Transverse colon (tissue), 4 donors: ENCODE data around the gene PCDHA3. TPM values are rescaled to one million over a fixed set of nuclear protein-coding genes. Genes with fewer than 3 reads are reported as not detected.
"Not testable (repeated sequence)": the region's sequence is repeated elsewhere in the genome, so short reads cannot be mapped to it uniquely, and the experiment has no call there.

Source experiments
- DNase-seq: peaks from one replicate; pipeline ENCODE4 v3.0.0-alpha.2; 2019
- H3K27ac ChIP-seq, 4 donors: fragments of 200-600 bp; sonication (generic); 2 replicates each; pipeline ENCODE4 v1.5.1; 2016 to 2018; ENCODE audit warnings: inconsistent platforms in 4 of 4
- H3K27me3 ChIP-seq: fragments of 200-600 bp; sonication (generic); 2 replicates; pipeline ENCODE4 v1.5.1; 2017; ENCODE audit warnings: inconsistent platforms
- H3K36me3 ChIP-seq, 4 donors: fragments of 200-600 bp; sonication (generic); 2 replicates each; pipeline ENCODE4 v1.5.1; 2017 to 2019; ENCODE audit warnings: inconsistent platforms in 4 of 4
- H3K4me1 ChIP-seq, 4 donors: fragments of 200-600 bp; sonication (generic); 2 replicates each; pipeline ENCODE4 v1.5.1; 2017 to 2020; ENCODE audit warnings: inconsistent platforms in 4 of 4
- H3K4me3 ChIP-seq, 4 donors: fragments of 200-600 bp; sonication (generic); 1 replicate in 1 of 4; 2 replicates in 3 of 4; pipeline versions ENCODE4 v1.5.1 to v1.6.1; 2017 to 2019; ENCODE audit warnings: inconsistent platforms in 4 of 4
- H3K9me3 ChIP-seq, 2 donors: fragments of 200-600 bp; sonication (generic); 2 replicates each; pipeline ENCODE4 v1.5.1; 2017 to 2019; ENCODE audit warnings: inconsistent platforms in 2 of 2
- EP300 ChIP-seq: sonication (generic); formaldehyde crosslinking; IDR thresholded peaks from one replicate; pipeline ENCODE4 v1.6.1; 2017; ENCODE audit warnings: antibody characterized with exemption, low read depth
- POLR2A ChIP-seq: fragments of 450-650 bp; IDR thresholded peaks from one replicate; pipeline ENCODE4 v1.6.1; 2016; ENCODE audit warnings: antibody characterized with exemption, mild to moderate bottlenecking, moderate library complexity
- POLR2AphosphoS5 ChIP-seq, 3 donors: sonication (generic); formaldehyde crosslinking; IDR thresholded peaks; one replicate each; pipeline ENCODE4 v1.6.1; 2016; ENCODE audit warnings: antibody characterized with exemption in 3 of 3
- WGBS, 2 donors: methylation state at CpG; one replicate each; pipeline ENCODE4 v1.1.5; 2018; ENCODE audit warnings: low coverage in 1 of 2; 5-methylcytosine and 5-hydroxymethylcytosine counted together
- in situ Hi-C, 4 donors: fragments of 200-750 bp; cut with MboI; loops; one replicate each; pipeline versions ENCODE4 v1.15.0 to v1.15.1; 2017; ENCODE audit warnings: low sequenced_read_pairs in 3 of 4, low pct_ligation_motif_present in 1 of 4, low pct_unique_long_range_greater_than_20kb in 1 of 4
- intact Hi-C: fragments of 100-400 bp; cut with DNase I; formaldehyde crosslinking; loops from one replicate; pipeline ENCODE4 v1.15.1; 2023; ENCODE audit warnings: low total_unique reads
- total RNA-seq, 4 donors: library from RNA; depleted of rRNA; stranded (reverse); fragments of >200 nt; gene quantifications; one replicate each; pipeline ENCODE4 v1.1.0, GENCODE V29; 2016
- TF ChIP-seq, protein P1 (sequence below), 5 experiments: fragments of 200-600 bp in 3 of 5; fragments of 450-650 bp in 2 of 5; sonication (generic) in 3 of 5; IDR thresholded peaks; 1 replicate in 2 of 5; 2 replicates in 3 of 5; pipeline ENCODE4 v1.5.1; 2016 to 2017; ENCODE audit warnings: antibody characterized with exemption in 5 of 5, inconsistent platforms in 3 of 5, mild to moderate bottlenecking in 2 of 5, moderate library complexity in 1 of 5

The PCDHA3 gene
- total RNA-seq, 4 donors from 2014 or later = 0.32 to 8.8 (median 0.41) TPM; not detected in 1

DNA sequence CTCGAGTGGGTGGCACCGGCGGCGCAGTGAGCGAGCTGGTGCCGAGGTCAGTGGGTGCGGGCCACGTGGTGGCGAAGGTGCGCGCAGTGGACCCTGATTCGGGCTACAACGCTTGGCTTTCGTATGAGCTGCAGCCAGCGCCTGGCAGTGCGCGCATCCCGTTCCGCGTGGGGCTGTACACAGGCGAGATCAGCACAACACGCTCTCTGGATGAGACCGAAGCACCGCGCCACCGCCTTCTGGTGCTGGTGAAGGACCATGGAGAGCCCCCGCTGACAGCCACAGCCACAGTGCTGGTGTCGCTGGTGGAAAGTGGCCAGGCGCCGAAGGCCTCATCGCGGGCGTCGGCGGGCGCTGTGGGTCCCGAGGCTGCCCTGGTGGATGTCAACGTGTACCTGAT lies 22.6 kb downstream of the PCDHA3 start:
- WGBS, 2 donors = 74% methylated on average over 35 of the region's 38 CpGs; no CpG with 5 or more reads in 1 of the 2 donors
- in situ Hi-C loops (no loop called here), intact Hi-C loops (no loop called here)
- no peak for TF ChIP-seq EP300
- no peak for TF ChIP-seq POLR2A
- no peaks in the 10 kb centered on the region for H3K36me3 ChIP-seq
- peaks cover 23% of the 10 kb centered on the region for H3K27me3 ChIP-seq
- H3K9me3 ChIP-seq = peaks cover 8 to 27% of the 10 kb centered on the region in 2 donors
- no peaks in the 10 kb centered on the region for H3K4me1 ChIP-seq
- no peak for DNase-seq
- H3K4me3 ChIP-seq = no peak overlapping the region
- H3K27ac ChIP-seq = no peak overlapping the region

GRCh38 chr5:140827704-140828361 lies 27.0 kb downstream of the PCDHA3 start, which contains the start of gene PCDHA6:
Gene PCDHA6, plus strand, starts transcription at chr5:140827960. Its CDS starts 132 bp downstream, at chr5:140828092.
- peaks cover 31% of the 10 kb centered on the region for H3K27me3 ChIP-seq
- in situ Hi-C loops (no loop called here), intact Hi-C loops (no loop called here)
- H3K4me1 ChIP-seq = no peaks in the 10 kb centered on the region
- H3K4me3 ChIP-seq = no peak within 1 kb of the TSS
- no peak for DNase-seq
- 48 to 57% methylated on average over 9 to 27 of the region's 27 CpGs for WGBS, 2 donors
- peaks cover 9 to 36% of the 10 kb centered on the region in 2 donors for H3K9me3 ChIP-seq
- no peaks in the 10 kb centered on the region for H3K36me3 ChIP-seq
- no peak within 1 kb of the TSS for H3K27ac ChIP-seq
- no peak for TF ChIP-seq POLR2A
- no peak for TF ChIP-seq EP300
- TF ChIP-seq, protein P1, sequence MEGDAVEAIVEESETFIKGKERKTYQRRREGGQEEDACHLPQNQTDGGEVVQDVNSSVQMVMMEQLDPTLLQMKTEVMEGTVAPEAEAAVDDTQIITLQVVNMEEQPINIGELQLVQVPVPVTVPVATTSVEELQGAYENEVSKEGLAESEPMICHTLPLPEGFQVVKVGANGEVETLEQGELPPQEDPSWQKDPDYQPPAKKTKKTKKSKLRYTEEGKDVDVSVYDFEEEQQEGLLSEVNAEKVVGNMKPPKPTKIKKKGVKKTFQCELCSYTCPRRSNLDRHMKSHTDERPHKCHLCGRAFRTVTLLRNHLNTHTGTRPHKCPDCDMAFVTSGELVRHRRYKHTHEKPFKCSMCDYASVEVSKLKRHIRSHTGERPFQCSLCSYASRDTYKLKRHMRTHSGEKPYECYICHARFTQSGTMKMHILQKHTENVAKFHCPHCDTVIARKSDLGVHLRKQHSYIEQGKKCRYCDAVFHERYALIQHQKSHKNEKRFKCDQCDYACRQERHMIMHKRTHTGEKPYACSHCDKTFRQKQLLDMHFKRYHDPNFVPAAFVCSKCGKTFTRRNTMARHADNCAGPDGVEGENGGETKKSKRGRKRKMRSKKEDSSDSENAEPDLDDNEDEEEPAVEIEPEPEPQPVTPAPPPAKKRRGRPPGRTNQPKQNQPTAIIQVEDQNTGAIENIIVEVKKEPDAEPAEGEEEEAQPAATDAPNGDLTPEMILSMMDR (IDR thresholded peaks at IDR 0.05) = no peak
- TF ChIP-seq POLR2AphosphoS5 (IDR thresholded peaks at IDR 0.05) = no peak

DNA sequence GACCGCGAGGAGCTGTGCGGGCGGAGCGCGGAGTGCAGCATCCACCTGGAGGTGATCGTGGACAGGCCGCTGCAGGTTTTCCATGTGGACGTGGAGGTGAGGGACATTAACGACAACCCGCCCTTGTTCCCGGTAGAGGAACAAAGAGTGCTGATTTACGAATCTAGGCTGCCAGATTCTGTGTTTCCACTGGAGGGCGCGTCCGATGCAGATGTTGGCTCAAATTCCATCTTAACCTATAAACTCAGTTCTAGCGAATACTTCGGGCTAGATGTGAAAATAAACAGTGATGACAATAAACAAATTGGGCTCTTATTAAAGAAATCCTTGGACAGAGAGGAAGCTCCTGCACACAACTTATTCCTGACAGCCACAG lies 27.5 kb downstream of the PCDHA3 start:
- in situ Hi-C loops = no loop called here
- DNase-seq = no peak
- H3K27me3 ChIP-seq = peaks cover 31% of the 10 kb centered on the region
- peaks cover 9 to 38% of the 10 kb centered on the region in 2 donors for H3K9me3 ChIP-seq
- intact Hi-C loops = no loop called here
- no peaks in the 10 kb centered on the region for H3K36me3 ChIP-seq
- H3K27ac ChIP-seq = no peak overlapping the region
- no peaks in the 10 kb centered on the region for H3K4me1 ChIP-seq
- H3K4me3 ChIP-seq = no peak overlapping the region
- TF ChIP-seq EP300 (no peak), POLR2A (no peak), POLR2AphosphoS5 (IDR thresholded peaks at IDR 0.05) (no peak)
- TF ChIP-seq, protein P1 (IDR thresholded peaks at IDR 0.05) = no peak
- WGBS, 2 donors = 58 to 66% methylated on average over 4 to 18 of the region's 18 CpGs

DNA sequence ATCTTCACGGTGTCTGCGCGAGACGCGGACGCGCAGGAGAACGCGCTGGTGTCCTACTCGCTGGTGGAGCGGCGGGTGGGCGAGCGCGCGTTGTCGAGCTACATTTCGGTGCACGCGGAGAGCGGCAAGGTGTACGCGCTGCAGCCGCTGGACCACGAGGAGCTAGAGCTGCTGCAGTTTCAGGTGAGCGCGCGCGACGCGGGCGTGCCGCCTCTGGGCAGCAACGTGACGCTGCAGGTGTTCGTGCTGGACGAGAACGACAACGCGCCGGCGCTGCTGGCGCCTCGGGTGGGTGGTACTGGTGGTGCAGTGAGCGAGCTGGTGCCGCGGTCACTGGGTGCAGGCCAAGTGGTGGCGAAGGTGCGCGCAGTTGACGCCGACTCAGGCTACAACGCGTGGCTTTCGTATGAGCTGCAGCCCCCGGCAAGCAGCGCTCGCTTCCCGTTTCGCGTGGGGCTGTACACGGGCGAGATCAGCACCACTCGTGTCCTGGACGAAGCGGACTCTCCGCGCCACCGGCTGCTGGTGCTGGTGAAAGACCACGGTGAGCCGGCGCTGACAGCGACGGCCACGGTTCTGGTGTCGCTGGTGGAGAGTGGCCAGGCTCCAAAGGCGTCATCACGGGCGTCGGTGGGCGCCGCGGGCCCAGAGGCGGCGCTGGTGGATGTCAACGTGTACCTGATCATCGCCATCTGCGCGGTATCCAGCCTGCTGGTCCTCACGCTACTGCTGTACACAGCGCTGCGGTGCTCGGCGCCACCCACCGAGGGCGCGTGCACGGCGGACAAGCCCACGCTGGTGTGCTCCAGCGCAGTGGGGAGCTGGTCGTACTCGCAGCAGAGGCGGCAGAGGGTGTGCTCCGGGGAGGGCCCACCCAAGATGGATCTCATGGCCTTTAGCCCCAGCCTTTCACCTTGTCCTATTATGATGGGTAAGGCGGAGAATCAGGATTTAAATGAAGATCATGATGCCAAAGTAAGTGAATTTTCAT lies 28.9 kb downstream of the PCDHA3 start:
- DNase-seq, H3K36me3 ChIP-seq, in situ Hi-C loops, H3K4me3 ChIP-seq, H3K27ac ChIP-seq, intact Hi-C loops, H3K4me1 ChIP-seq: not testable (repeated sequence)
- 63 to 78% methylated on average over 1 to 103 of the region's 106 CpGs for WGBS, 2 donors
- peaks cover 42% of the 10 kb centered on the region for H3K27me3 ChIP-seq
- H3K9me3 ChIP-seq = peaks cover 12 to 46% of the 10 kb centered on the region in 2 donors

GRCh38 chr5:140833993-140834392 lies 33.1 kb downstream of the PCDHA3 start, which contains the start of gene PCDHA7:
Gene PCDHA7, plus strand, starts transcription at chr5:140834269. Its CDS starts 115 bp downstream, at chr5:140834384.
- peaks cover 17 to 47% of the 10 kb centered on the region in 2 donors for H3K9me3 ChIP-seq
- intact Hi-C loops = no loop called here
- peaks cover 31% of the 10 kb centered on the region for H3K27me3 ChIP-seq
- no peaks in the 10 kb centered on the region for H3K36me3 ChIP-seq
- 11 to 37% methylated on average over 8 of the region's 8 CpGs for WGBS, 2 donors
- in situ Hi-C loops = no loop called here
- no peak within 1 kb of the TSS for H3K27ac ChIP-seq
- TF ChIP-seq POLR2AphosphoS5 (IDR thresholded peaks at IDR 0.05) (no peak), EP300 (no peak), POLR2A (no peak)
- TF ChIP-seq, protein P1 (IDR thresholded peaks at IDR 0.05) = no peak
- no peaks in the 10 kb centered on the region for H3K4me1 ChIP-seq
- peak within 1 kb of the TSS in 1 of 4 donors; percentile 5 for H3K4me3 ChIP-seq
- DNase-seq = no peak

- in situ Hi-C loops, H3K4me1 ChIP-seq, H3K27ac ChIP-seq, DNase-seq, H3K36me3 ChIP-seq, intact Hi-C loops: not testable (repeated sequence)
- Histone ChIP-seq H3K27me3 (peaks cover 31% of the 10 kb centered on the region), H3K4me3 (peak overlapping the region in 1 of 4 donors; percentile 5), H3K9me3 (peaks cover 17 to 43% of the 10 kb centered on the region in 2 donors)
- 71% methylated on average over 29 of the region's 38 CpGs; no CpG with 5 or more reads in 1 of the 2 donors for WGBS, 2 donors
These were observed 33.7 kb downstream of the PCDHA3 start for GRCh38 chr5:140834439-140835008.
